B cell (primary cell): ENCODE measurements around the gene GPAT3.
A peak's percentile ranks its signal among the peaks of the same experiment; 100 is the strongest.

Source experiments
- EZH2 ChIP-seq: IDR thresholded peaks from 2 replicates; pipeline ENCODE4 v1.6.1; 2012; ENCODE audit warnings: borderline replicate concordance, low read depth, mild to moderate bottlenecking, moderate library complexity, low read length; ENCODE audit not compliant: insufficient read depth, poor library complexity, severe bottlenecking
- TF ChIP-seq, protein P1 (sequence below): fragments of 200-600 bp; IDR thresholded peaks from one replicate; pipeline ENCODE4 v1.8.0; 2022; ENCODE audit warnings: antibody characterized with exemption, mild to moderate bottlenecking

DNA sequence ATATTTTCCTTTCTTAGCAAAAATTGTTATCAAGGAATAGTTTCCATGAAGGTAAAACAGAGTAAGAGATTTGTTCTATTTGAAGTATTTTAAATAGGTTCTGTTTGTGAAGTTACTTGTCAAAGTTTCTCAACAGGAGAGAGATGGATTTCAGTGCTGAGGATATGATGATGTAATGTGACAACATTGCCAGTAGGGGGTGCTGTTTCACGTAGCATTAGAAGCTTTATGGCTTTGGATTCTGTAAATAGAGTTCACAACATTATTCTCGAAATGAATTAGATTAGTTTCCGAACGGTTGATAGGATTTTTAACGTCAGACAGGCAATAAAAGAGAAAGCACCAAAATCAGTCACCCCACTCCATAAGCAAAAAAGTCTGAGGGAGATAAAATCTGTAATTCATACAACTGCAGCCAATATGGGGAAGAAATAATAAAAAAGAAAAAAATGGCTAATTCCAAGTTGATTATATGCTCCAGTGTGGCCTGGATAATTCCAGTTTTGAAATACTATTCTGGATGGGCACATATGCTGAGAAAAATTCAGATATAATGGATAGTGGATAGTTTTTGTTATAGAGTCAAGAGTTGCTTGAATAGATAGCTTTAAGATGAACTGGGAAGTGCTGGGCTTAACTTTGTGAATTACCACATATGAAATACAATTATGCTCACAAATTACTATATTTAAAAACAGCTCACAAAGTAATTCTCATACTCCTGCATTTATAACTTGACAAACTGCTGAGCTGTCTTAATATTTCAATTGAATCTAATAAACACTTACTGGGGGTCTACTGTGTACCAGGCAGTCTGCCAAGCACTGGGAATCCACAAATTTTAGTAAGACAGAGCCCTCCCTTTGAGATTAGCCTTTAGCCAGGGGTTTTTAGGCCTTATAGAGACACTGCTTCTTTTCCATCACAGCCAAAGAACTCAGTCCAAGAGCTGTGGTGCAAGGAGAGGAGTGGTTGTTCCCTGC, 109.1 kb downstream of the GPAT3 start:
- TF ChIP-seq, protein P1, sequence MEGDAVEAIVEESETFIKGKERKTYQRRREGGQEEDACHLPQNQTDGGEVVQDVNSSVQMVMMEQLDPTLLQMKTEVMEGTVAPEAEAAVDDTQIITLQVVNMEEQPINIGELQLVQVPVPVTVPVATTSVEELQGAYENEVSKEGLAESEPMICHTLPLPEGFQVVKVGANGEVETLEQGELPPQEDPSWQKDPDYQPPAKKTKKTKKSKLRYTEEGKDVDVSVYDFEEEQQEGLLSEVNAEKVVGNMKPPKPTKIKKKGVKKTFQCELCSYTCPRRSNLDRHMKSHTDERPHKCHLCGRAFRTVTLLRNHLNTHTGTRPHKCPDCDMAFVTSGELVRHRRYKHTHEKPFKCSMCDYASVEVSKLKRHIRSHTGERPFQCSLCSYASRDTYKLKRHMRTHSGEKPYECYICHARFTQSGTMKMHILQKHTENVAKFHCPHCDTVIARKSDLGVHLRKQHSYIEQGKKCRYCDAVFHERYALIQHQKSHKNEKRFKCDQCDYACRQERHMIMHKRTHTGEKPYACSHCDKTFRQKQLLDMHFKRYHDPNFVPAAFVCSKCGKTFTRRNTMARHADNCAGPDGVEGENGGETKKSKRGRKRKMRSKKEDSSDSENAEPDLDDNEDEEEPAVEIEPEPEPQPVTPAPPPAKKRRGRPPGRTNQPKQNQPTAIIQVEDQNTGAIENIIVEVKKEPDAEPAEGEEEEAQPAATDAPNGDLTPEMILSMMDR: peak; percentile 95
- TF ChIP-seq EZH2: no peak
